Activated CD4-positive, CD25-positive, alpha-beta regulatory T cell treated with anti-CD3 and anti-CD28 coated beads, Interleukin-2, amount 50 U/mL, for 24 hours (primary cell): ENCODE measurements around the gene F5.
"Not testable (repeated sequence)": the region's sequence is repeated elsewhere in the genome, so short reads cannot be mapped to it uniquely, and the experiment has no call there.

Experiments used
- ATAC-seq, 2 donors: fragments of 150-1000 bp; cut with Tn5 transposase; one replicate each; pipeline ENCODE4 v1.10.0; 2021; ENCODE audit warnings: mild to moderate bottlenecking in 1 of 2, moderate library complexity in 1 of 2

Gene F5

GRCh38 chr1:169508432-169509338 lies 77.6 kb downstream of the F5 start:
- no peak for ATAC-seq

DNA sequence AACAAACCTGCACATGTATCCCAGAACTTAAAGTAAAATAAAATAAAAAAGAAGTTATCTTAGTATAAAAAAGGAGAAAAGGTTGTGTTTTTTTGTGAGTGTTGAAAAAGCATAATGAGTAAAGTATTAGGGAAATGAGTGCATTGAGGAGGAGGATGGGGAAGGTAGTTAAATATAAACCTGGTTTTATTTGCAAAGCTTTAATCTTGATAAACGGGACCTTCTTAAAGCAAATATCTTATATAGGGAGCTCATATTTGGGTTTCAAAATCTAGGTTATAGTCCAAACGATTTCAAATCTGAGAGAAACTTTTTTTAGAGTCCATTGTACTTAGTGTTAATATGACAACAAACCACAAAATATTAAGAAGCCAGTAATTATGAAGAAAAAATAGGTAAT lies 78.9 kb downstream of the F5 start:
- ATAC-seq = no peak

- ATAC-seq = not testable (repeated sequence)
Measured at GRCh38 chr1:169503601-169504000, 82.7 kb downstream of the F5 start.

GRCh38 chr1:169499807-169500206 lies 86.5 kb downstream of the F5 start:
- no peak for ATAC-seq

GRCh38 chr1:169497317-169497716 lies 89.0 kb downstream of the F5 start:
- ATAC-seq = no peak

DNA sequence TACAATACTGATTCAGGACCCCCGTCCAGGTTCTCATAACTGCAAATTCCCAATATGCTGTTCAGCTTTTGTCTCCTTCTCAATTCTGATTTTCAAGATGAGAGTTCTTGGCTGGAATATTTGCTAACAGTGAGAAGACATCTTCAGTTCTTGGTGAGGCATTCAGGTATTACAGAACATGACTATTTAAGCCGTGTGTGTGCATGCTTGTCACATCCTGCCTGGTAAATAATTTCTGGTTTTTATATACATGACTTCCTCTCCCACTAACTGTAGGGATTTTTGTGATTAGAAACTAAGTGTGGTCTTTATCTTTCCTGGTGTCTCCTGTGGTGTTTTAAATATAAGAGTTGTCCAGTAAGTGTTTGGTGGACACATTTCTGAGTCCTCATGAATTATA lies 90.4 kb downstream of the F5 start:
- no peak for ATAC-seq

GRCh38 chr1:169495046-169495775 lies 91.1 kb downstream of the F5 start:
- no peak for ATAC-seq

GRCh38 chr1:169494343-169494742 lies 91.9 kb downstream of the F5 start:
- ATAC-seq = no peak

DNA sequence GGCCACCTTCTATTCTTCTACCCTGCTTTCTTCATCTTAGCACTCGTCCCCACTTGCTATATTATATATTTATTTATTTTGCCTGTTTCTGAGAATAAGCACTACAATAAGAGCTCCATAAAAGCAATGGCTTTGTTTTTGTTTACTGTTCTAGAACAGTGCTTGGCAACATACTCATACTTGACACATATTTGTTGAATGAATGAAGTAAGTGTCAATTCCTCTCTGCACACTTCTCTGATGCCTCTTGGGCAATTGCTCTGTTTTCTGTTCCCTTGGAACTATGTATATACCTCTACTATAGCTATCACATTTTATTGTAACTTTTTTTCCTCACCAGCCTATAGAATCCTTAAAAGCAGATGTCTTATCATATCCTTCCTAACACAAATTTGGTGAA lies 93.0 kb downstream of the F5 start:
- no peak for ATAC-seq

DNA sequence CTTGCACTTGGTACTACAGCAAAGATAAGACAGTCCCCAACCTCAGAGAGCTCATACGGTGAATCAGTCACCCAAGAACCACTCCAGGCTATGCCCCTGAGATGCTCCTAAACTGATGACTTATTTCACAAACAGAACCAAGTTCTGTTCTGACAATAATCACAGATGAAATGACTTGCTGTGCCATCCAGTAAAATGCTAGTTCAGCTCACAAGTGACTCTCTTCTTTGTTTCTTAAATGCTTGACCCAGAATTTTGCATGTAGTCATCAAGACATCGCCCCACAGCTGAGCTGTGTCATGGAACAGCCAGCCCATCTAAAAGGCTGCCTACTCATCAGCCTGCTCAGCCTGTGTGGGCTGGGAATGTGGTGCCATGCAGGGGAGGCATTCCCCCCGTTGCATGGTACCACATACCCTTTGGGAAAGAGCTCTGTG lies 94.4 kb downstream of the F5 start:
- ATAC-seq = peak; percentile 88 to 92

DNA sequence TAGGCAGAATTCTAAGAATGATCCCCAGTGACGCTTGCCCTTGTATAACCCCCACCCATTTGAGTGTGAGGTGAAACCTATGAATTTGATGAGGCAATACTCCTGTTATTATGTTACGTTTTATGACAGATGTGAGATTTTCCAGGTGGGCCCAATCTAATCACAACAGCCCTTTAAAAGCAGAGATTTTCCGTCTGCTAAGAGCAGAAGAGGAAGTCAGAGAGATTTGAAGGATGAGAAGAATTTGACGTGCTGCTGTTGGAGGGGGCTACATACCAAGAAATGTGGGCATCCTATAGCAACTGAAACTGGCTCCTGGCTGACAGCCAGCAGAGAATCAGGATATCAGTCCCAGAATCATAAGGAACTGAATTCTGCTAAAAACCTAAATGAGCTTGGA lies 98.1 kb downstream of the F5 start:
- ATAC-seq = no peak

- no peak for ATAC-seq
Measured at GRCh38 chr1:169487561-169487960, 98.7 kb downstream of the F5 start.

- ATAC-seq = no peak
Measured at GRCh38 chr1:169487133-169487532, 99.1 kb downstream of the F5 start.

- no peak for ATAC-seq
Measured at GRCh38 chr1:169486281-169487051, 99.8 kb downstream of the F5 start.

GRCh38 chr1:169485431-169486280 lies 100.6 kb downstream of the F5 start, which contains the start of gene SLC19A2:
TSS of gene SLC19A2 (minus strand) at chr1:169485944. CDS start at chr1:169485766, 178 bp downstream.
- peak; percentile 99 to 100 for ATAC-seq

- ATAC-seq = peak; percentile 21 to 23
Measured at GRCh38 chr1:169484683-169485430, 101.4 kb downstream of the F5 start.

DNA sequence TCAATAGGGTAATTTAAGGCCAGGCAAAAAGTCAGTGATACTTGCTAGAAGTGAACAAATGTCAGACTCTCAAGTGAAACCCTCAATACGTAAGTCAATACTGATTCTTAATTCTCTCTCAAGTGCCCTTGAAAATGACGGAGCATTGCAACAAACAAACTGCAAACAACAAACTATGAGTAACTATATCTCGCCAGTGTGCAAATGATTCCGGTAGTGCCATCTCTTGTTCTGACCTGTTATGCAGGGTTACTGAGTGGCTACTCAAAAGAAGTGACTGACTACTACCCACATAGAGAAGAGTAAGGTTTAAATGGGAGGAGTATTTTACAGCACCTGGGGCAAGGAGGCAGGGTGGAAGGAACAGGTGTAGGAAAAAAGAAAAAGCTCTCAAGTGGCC lies 102.2 kb downstream of the F5 start:
- no peak for ATAC-seq

- no peak for ATAC-seq
Measured at GRCh38 chr1:169483500-169483966, 102.7 kb downstream of the F5 start.

DNA sequence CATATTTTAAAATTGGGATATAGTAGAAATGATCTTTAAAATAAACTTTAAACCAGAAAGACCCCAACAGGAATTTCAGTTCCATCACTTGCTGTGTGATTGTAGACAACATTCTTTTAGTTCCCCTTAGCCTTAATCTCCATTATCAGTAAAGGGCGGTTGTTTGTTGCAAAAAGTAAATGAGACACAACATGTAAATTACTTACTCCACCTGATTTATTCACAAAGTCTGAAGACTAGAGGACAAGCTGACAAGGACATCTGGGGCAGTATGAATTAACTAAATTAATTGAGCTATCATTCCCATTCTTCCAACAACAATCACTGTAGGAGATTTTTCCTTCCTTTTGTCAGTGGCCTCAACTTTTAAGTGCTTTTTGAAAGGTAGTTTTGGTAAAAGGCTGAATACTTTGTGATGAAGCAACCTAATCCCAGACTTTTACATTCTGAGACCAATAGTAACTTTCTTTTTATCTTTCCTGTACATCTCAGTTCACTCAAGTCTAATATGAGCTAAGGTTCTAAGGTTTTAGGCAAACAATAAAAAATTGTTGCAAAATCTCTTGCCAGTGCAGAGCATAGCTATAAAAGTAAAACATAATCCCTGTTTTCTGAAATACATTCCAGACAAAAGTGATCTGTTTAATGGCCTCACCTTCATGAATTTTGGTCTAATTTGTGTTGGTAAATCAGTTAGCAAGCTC lies 106.8 kb downstream of the F5 start:
- no peak for ATAC-seq

- no peak for ATAC-seq
Measured at GRCh38 chr1:169478094-169478672, 108.1 kb downstream of the F5 start.
